GM08714 (cell line): ENCODE data around the gene PTRH2.

Experiments used
- H3K4me3 ChIP-seq: fragments of 200-500 bp; sonication (Bioruptor generic); 2 replicates; pipeline ENCODE4 v1.5.1; 2014; ENCODE audit warnings: mild to moderate bottlenecking, low read length, inconsistent platforms
- ZNF274 ChIP-seq: IDR thresholded peaks from 2 replicates; pipeline ENCODE4 v1.6.1; 2012; ENCODE audit warnings: mild to moderate bottlenecking, low read depth, low read length

PTRH2 gene

DNA sequence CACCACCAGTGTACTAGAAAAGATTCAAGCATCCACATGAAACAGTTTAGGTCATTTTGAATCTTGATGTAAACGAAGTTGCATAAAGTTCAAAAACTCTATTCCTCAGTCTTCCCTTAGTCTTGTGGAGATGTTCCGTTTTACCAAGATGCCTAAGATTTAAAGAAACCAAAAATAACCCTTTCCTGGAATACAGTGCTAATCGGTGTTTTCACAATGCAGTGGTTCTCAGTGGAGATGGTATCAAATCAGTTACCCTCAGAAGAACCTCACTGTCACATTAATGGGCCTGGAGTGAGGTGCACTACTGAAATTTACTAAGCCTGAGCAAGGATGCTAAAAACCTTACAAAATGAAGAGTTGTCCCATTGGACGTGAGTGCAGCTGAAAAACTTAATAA, 9.1 kb downstream of the PTRH2 start:
- H3K4me3 ChIP-seq = no peak overlapping the region
- no peak for TF ChIP-seq ZNF274

DNA sequence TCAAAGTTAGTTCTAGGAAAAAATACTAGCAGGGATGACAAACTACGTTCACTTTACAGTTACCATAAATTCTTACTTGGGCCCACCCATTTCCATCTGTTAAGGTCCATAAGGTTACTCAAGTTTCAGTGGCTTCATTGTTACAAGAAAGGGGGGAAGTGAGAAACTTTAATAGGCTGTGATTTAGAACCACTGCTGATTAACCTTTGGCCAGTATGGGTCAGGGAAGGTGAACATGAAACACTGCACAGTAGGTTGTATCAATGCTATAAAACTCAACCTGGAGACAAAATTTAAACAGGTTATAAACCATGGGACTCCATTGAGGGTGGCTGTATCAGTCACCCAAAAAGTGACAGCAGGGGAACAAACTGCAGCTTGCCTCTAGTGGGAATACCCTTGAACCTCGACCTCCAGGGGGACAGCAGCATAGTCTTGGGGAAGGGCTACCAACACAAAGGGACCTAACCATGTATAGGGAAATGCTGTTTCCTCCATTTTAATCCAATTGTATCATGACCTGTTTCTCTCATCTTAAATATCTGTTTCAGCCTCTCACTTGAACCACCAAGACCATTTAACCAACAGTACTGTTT, 10.4 kb downstream of the PTRH2 start:
- H3K4me3 ChIP-seq = no peak overlapping the region
- TF ChIP-seq ZNF274 = no peak

DNA sequence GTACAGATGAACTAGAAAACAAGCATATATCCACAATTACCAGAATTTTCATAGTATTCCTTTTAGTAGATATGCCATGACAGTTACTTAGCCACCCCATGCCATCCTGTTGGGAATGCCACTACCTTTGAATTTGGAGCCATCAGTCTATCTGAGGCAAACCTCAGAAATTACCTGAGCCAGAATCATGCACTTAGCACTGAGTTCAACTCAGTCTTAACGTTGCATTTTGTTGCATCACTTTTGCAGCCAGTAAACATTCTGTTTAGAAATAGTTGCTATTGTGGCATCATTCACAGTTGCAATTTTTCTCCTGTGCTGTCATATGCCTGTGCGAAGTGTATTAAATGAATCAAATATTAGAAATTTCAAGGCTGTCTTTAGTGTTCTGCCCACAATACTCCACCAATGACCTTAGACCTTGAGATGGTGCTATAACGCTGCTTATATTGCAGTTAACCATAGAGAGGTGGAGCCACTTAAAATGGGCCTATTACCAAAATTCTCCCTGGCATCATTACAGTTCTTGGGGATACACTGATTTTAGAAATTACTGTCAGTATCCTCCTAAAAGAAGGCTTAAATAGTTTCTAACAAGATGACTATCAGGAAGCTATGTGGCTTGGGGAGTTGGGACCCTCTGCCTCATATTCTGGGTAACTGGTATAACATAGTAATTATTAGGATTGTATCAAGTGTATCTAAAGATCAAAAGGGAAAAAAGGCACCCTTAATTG, 11.1 kb downstream of the PTRH2 start:
- no peak overlapping the region for H3K4me3 ChIP-seq
- TF ChIP-seq ZNF274 = no peak

DNA sequence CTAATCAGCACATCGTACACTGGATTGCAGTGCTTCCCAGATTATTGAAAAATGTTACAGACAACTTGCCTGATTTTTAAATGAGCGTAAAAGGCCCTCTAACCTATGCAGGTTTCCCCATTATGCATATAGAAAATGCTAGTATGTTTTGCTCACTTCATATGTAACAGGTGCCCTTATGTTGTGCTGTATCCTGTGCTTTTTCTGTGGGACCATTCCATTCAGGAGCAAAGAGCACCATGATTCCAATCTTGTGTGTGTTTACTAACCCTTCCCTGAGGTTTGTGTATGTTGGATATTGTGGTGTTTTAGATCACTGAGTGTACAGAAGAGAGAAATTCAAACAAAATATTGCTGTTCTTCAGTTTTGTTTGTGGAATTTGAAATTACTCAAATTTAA, 12.9 kb downstream of the PTRH2 start:
- no peak for TF ChIP-seq ZNF274
- H3K4me3 ChIP-seq = no peak overlapping the region

DNA sequence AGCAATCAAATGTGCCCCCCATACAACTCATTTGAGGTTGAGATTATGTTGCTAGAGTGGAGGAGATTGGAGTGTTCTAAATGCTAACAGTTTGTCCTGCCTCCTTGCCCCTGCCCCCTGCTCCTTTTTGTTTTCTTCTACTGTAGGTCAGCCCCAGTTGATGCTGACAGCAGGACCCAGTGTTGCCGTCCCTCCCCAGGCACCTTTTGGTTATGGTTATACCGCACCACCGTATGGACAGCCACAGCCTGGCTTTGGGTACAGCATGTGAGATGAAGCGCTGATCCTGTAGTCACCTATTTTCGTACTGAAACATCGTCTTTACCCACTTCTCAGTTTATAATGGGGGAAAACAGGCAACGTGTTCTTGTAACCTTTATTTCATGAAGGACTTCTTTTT, 13.6 kb downstream of the PTRH2 start:
- no peak overlapping the region for H3K4me3 ChIP-seq
- TF ChIP-seq ZNF274 = no peak

DNA sequence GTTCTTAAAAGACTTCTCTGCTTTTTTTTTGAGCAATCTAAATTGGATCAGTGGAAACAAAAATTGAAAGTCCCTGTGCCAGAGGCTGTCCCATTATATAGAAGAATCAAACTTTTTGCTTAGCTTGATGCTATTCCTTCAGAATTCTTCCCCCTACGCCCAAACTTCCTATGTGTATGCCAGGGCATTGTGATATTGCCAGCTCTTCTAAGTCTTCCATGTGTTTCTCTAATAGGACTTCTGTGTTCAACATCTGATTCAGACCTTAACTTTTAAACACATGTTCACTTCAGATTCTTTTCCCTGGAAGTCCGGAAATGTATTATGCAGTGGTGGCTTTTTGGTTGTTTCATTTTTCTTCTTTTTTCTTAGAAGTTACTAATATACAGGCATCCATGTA, 18.7 kb downstream of the PTRH2 start:
- TF ChIP-seq ZNF274 = no peak
- no peak overlapping the region for H3K4me3 ChIP-seq

DNA sequence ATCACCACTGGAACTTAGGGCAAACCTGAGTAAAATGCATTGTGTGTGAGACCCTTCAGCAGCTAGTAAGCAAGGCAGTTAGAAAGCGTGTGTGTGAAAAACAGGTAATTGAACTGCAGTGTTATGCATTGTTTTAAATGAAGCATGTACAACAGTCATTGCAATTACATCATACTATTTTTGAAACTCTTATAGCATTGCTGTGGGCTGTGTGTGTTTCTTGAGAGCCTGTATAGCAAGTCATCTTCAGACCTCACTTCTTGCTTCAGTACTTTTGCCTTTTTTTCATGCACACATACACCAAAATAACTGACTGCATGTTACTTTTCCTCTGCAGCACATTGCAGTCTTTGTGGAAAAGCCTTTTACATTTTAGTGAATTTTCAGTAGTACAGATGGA, 19.2 kb downstream of the PTRH2 start:
- TF ChIP-seq ZNF274 = no peak
- H3K4me3 ChIP-seq = no peak overlapping the region

DNA sequence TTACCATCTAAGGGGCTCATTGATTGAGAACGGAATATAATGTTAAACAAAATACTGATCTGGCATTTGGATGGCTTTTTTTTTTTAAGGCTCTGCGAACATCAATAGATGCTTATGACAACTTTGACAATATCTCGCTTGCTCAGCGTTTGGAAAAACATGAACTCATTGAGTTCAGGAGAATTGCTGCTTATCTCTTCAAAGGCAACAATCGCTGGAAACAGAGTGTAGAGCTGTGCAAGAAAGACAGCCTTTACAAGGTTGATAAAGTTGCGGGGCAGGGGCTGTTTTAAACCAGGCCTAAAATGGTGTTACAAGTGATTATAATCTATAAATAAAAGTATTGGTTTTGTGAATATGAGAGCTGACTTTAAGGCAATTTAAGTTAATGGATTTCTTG, 22.3 kb downstream of the PTRH2 start:
- TF ChIP-seq ZNF274 = no peak
- no peak overlapping the region for H3K4me3 ChIP-seq

DNA sequence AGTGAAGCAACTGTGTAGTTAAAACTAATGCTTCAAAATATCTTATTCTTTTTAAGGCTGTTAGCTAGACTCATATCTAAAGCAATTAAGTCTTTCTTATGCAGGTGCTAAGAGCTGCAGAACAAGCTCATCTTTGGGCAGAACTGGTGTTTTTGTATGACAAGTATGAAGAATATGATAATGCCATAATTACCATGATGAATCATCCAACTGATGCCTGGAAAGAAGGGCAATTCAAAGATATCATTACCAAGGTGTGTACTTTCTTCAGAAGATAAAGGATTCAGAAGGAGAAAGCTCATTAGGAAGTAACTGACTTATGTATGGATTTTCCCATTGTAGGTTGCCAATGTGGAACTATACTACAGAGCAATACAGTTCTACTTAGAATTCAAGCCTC, 23.9 kb downstream of the PTRH2 start:
- no peak overlapping the region for H3K4me3 ChIP-seq
- TF ChIP-seq ZNF274 = no peak

DNA sequence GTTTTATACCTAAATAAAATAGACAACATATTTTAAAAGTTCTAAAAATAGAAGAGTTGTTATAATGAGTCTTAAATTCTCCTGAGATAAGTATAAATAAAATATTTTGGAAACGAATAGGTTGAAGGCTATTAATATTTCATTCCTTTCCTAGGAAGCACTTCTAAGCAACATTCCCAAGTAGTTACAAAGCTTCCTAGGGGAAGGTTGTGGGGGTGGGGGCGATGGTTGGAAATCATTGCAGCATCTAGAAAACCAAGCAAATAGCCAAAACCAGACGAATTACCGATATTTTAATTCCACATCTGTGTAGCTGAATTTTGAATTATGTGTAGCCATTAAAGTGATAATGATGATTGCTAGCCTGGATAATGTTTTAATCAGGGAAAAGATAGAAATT, 26.9 kb downstream of the PTRH2 start:
- no peak for TF ChIP-seq ZNF274
- H3K4me3 ChIP-seq = no peak overlapping the region

DNA sequence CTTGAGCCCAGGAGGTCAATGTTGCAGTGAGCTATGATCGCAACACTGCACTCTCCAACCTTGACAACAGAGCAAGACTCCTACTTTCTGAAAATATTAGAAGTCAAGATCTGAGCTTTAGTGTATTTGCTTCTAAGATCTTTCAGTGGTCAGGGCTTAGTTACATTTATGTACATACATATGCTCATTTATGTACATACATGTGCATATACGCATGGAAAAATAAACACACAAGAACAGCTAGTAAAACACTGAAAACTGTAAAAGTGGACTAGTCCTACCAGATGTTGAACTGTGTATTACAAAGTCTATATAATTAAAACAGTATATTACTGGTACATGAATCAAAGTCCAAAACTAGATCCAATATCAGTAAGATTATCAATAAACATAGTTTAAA, 28.3 kb downstream of the PTRH2 start:
- no peak for TF ChIP-seq ZNF274
- H3K4me3 ChIP-seq = no peak overlapping the region

DNA sequence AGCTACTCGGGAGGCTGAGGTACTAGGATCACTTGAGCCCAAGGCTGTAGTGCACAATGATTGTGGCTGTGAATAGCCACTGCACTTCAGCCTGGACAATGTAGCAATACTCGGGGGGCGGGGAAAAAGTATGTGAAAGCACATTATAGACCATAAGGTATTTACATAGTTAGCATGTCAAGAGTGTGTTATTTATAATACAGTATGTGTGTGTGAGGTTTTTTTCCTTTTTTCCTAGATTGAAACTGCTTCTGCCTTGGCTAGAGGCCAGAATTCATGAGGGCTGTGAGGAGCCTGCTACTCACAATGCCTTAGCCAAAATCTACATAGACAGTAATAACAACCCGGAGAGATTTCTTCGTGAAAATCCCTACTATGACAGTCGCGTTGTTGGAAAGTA, 30.5 kb downstream of the PTRH2 start:
- no peak overlapping the region for H3K4me3 ChIP-seq
- TF ChIP-seq ZNF274 = no peak

DNA sequence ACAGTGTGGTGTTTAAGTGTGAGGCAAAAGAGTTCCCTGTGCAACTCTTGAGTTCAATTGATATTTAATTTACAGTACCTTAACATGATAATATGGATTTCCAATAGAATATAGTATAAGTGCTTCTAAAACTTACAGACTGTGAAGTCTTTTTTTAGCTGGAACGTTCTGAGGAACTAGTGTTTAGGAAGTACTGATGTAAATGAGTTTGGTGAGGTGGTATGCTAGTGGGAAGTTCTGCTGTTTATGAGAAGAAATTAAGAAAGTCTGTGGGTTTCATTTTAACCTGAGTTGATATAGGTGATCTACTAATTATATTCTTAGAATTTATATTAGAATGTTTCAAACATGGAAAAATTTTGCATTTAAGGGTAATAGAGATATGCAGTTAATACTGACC, 32.0 kb downstream of the PTRH2 start:
- TF ChIP-seq ZNF274 = no peak
- no peak overlapping the region for H3K4me3 ChIP-seq

DNA sequence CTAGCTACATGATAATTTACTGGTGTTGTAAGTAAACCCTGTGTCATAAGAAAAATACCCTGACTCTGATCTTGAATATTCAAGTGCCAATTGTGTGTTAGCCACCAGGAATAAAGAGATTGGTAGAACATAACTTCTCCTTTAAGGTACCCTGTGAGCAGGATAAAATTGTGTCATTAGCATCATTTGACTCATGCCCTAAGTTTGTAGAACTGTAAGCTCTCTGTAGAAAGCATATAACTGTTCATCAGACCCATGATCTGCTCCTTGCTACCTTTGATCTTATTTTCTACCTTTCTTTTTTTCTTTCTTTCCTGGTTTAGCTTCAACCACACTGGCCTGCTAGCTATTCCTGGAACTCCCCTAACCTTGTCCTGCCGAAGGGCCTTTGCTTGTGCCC, 35.8 kb downstream of the PTRH2 start:
- TF ChIP-seq ZNF274 = no peak
- no peak overlapping the region for H3K4me3 ChIP-seq

DNA sequence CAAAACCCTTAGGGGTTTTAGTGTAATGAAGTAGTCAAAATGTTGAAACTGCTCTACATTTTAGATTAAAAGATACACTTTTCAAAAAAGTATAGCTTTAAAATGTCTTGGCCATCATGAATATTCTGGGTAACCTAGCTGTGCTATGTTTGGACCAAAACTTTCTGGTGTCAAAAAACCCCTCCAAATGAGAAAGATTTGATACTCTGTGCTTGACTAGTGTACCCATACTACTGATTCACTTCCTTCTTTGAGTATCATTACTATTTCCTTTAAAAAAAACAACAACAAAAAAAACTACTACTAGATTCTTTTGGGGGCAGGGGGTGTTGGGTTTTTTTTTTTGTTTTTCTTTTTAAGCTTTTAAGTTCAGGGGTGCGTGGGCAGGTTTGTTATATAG, 37.3 kb downstream of the PTRH2 start:
- H3K4me3 ChIP-seq = no peak overlapping the region; the same call in 1 of the 2 replicates
- no peak for TF ChIP-seq ZNF274

DNA sequence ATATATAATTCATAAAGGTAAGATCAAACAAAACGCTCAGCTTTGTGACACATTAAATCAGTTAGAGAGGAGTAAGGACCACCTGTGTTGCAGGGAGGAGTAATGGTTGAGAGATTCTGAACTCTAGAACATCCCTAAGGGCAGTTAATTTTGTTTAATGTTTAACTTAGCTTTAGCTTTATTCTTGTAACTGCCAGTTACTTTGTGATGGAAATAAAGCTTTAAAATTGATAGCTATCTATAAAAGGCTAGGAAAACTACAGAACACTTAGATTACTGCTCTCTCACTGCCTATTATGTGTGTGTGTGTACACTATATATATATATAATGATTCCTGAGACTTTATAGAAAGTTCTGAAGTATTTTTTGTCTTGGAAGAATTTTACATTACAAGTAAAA, 37.8 kb downstream of the PTRH2 start:
- no peak for TF ChIP-seq ZNF274
- H3K4me3 ChIP-seq = no peak overlapping the region; the same call in 1 of the 2 replicates
